Aorta (tissue), 5 donors: ENCODE measurements around the gene CAPZA2. TPM values are rescaled to one million over a fixed set of nuclear protein-coding genes. Genes with fewer than 3 reads are reported as not detected.
"Not testable (repeated sequence)": the region's sequence is repeated elsewhere in the genome, so short reads cannot be mapped to it uniquely, and the experiment has no call there.

ENCODE experiments used
- ATAC-seq: fragments of 200-7000 bp; cut with Tn5 transposase; one replicate; pipeline ENCODE4 v1.9.1; 2022; ENCODE audit warnings: moderate library complexity; ENCODE audit not compliant: low FRiP score
- DNase-seq, 2 donors: peaks; one replicate each; pipeline ENCODE4 v3.0.0-alpha.2; 2020
- H3K27ac ChIP-seq, 2 donors: one replicate each; pipeline ENCODE4 v1.5.1; 2013; ENCODE audit warnings: low read length in 2 of 2, mild to moderate bottlenecking in 2 of 2, moderate library complexity in 2 of 2, control low read depth in 1 of 2, inconsistent platforms in 1 of 2, low read depth in 1 of 2
- H3K27me3 ChIP-seq, 2 donors: one replicate each; pipeline ENCODE4 v1.6.1; 2013; ENCODE audit warnings: control low read depth in 1 of 2, low read length in 1 of 2, mild to moderate bottlenecking in 1 of 2, moderate library complexity in 1 of 2; ENCODE audit not compliant: insufficient read depth in 2 of 2, control insufficient read depth in 1 of 2
- H3K36me3 ChIP-seq, 2 donors: one replicate each; pipeline ENCODE4 v1.6.1; 2013; ENCODE audit warnings: control low read depth in 1 of 2, low read length in 1 of 2, mild to moderate bottlenecking in 1 of 2; ENCODE audit not compliant: insufficient read depth in 2 of 2, control insufficient read depth in 1 of 2
- H3K4me1 ChIP-seq, 2 donors: one replicate each; pipeline ENCODE4 v1.6.1; 2013; ENCODE audit warnings: low read length in 2 of 2, control low read depth in 1 of 2, mild to moderate bottlenecking in 1 of 2, moderate library complexity in 1 of 2; ENCODE audit not compliant: insufficient read depth in 2 of 2, control insufficient read depth in 1 of 2
- H3K4me3 ChIP-seq, 2 donors: one replicate each; pipeline ENCODE4 v1.5.1; 2013; ENCODE audit warnings: low read length in 2 of 2, control low read depth in 1 of 2, mild to moderate bottlenecking in 1 of 2
- H3K9me3 ChIP-seq: one replicate; pipeline ENCODE4 v1.6.1; 2013; ENCODE audit warnings: mild to moderate bottlenecking, low read length; ENCODE audit not compliant: control insufficient read depth
- whole genome bisulfite sequencing, 2 donors: extraction: QIAGEN DNeasy Blood & Tissue Kit; methylation state at CpG; one replicate each; pipeline ENCODE4 v1.1.7; 2013; 5-methylcytosine and 5-hydroxymethylcytosine counted together
- intact Hi-C, 2 donors: fragments of 100-400 bp; cut with DNase I; formaldehyde crosslinking; loops; one replicate each; pipeline versions ENCODE4 v1.14.2 to v1.15.0; 2022
- polyA plus RNA-seq, 2 donors: library from polyadenylated mRNA; stranded (reverse); fragments of 200-250 nt; gene quantifications; one replicate each; pipeline ENCODE4 v1.2.3, GENCODE V29; 2013
- total RNA-seq, 2 donors: library from RNA; stranded (reverse); fragmentation: NEBNext Ultra II Directional; extraction: Animal tissue kit (Norgen Biotek cat#: 25700); gene quantifications; one replicate each; pipeline ENCODE4 v1.2.1, GENCODE V29; 2021
- donor health status: healthy with polysubstance abuse.
- donor health status: Bipolar disorder and iron deficiency.
- donor health status: DM: no; HTN: no; CAD: no.
- donor health status: DM: no; HTN: no; CAD: no.
- donor health status: DM: yes; HTN: yes; CAD: no.

The CAPZA2 gene
- total and polyA plus RNA-seq, 4 donors: 91.1 to 345 (median 201) TPM

- Histone ChIP-seq H3K4me3 (no peak overlapping the region), H3K4me1 (no peaks in the 10 kb centered on the region), H3K27ac (no peak overlapping the region), H3K36me3 (no peaks in the 10 kb centered on the region), H3K9me3 (no peaks in the 10 kb centered on the region), H3K27me3 (no peaks in the 10 kb centered on the region)
- DNase-seq (no peak), ATAC-seq (no peak)
- intact Hi-C loops: no loop called here
These were observed 100.8 kb downstream of the CAPZA2 start for GRCh38 chr7:116963234-116963633.

- Histone ChIP-seq H3K27me3 (no peaks in the 10 kb centered on the region), H3K36me3 (no peaks in the 10 kb centered on the region), H3K9me3 (no peaks in the 10 kb centered on the region), H3K4me1 (peaks cover 0 to 3% of the 10 kb centered on the region in 2 donors), H3K4me3 (no peak overlapping the region), H3K27ac (no peak overlapping the region)
- no peak for ATAC-seq
- intact Hi-C loops: no loop called here
- no peak for DNase-seq
These were observed 104.2 kb downstream of the CAPZA2 start for GRCh38 chr7:116966601-116967000.

GRCh38 chr7:116967254-116967922 is 105.0 kb downstream of the CAPZA2 start:
- Histone ChIP-seq H3K9me3 (no peaks in the 10 kb centered on the region), H3K4me3 (no peak overlapping the region), H3K36me3 (no peaks in the 10 kb centered on the region), H3K27ac (no peak overlapping the region), H3K4me1 (peaks cover 0 to 3% of the 10 kb centered on the region in 2 donors), H3K27me3 (no peaks in the 10 kb centered on the region)
- DNase-seq: no peak
- intact Hi-C loops: no loop called here
- WGBS, 2 donors: 98% methylated on average over 5 of the region's 5 CpGs
- ATAC-seq: no peak

- H3K27ac ChIP-seq: no peak overlapping the region
- H3K4me3 ChIP-seq: no peak overlapping the region
- H3K4me1 ChIP-seq: peaks cover 0 to 3% of the 10 kb centered on the region in 2 donors
- no peaks in the 10 kb centered on the region for H3K36me3 ChIP-seq
- no peaks in the 10 kb centered on the region for H3K27me3 ChIP-seq
- DNase-seq (no peak), ATAC-seq (no peak)
- 85 to 93% methylated on average over 1 of the region's 1 CpG for WGBS, 2 donors
- intact Hi-C loops: no loop called here
- no peaks in the 10 kb centered on the region for H3K9me3 ChIP-seq
These were observed 105.6 kb downstream of the CAPZA2 start for GRCh38 chr7:116967983-116968382.

- DNase-seq (no peak), ATAC-seq (no peak)
- H3K4me1 ChIP-seq: peaks cover 0 to 3% of the 10 kb centered on the region in 2 donors
- no peaks in the 10 kb centered on the region for H3K9me3 ChIP-seq
- intact Hi-C loops: no loop called here
- H3K27ac ChIP-seq: no peak overlapping the region
- no peaks in the 10 kb centered on the region for H3K27me3 ChIP-seq
- no peaks in the 10 kb centered on the region for H3K36me3 ChIP-seq
- no peak overlapping the region for H3K4me3 ChIP-seq
These were observed 106.2 kb downstream of the CAPZA2 start for GRCh38 chr7:116968631-116969030.

GRCh38 chr7:116969371-116969902 is 107.0 kb downstream of the CAPZA2 start:
- peaks cover 0 to 3% of the 10 kb centered on the region in 2 donors for H3K4me1 ChIP-seq
- no peak for DNase-seq
- H3K36me3 ChIP-seq: no peaks in the 10 kb centered on the region
- no peaks in the 10 kb centered on the region for H3K9me3 ChIP-seq
- 87% methylated on average over 3 of the region's 3 CpGs for WGBS, 2 donors
- intact Hi-C loops: no loop called here
- no peaks in the 10 kb centered on the region for H3K27me3 ChIP-seq
- H3K27ac ChIP-seq: no peak overlapping the region
- H3K4me3 ChIP-seq: no peak overlapping the region
- no peak for ATAC-seq

- intact Hi-C loops: no loop called here
- H3K36me3 ChIP-seq: no peaks in the 10 kb centered on the region
- DNase-seq: no peak
These were observed 108.0 kb downstream of the CAPZA2 start for GRCh38 chr7:116970238-116970910.

GRCh38 chr7:116971153-116971552 is 108.8 kb downstream of the CAPZA2 start:
- H3K36me3 ChIP-seq, H3K4me3 ChIP-seq, ATAC-seq, H3K27me3 ChIP-seq, H3K27ac ChIP-seq, DNase-seq, intact Hi-C loops, H3K9me3 ChIP-seq, H3K4me1 ChIP-seq: not testable (repeated sequence)

More at GRCh38 chr7:116970238-116970910, 108.0 kb downstream of the CAPZA2 start:
- no peak for ATAC-seq
- Histone ChIP-seq H3K4me1 (peaks cover 0 to 3% of the 10 kb centered on the region in 2 donors), H3K27me3 (no peaks in the 10 kb centered on the region), H3K9me3 (no peaks in the 10 kb centered on the region), H3K4me3 (no peak overlapping the region), H3K27ac (no peak overlapping the region)
- 85 to 89% methylated on average over 3 of the region's 3 CpGs for WGBS, 2 donors
